HCT116 (cell line): ENCODE results near the gene FREM1. TPM values are rescaled to one million over a fixed set of nuclear protein-coding genes. Genes with fewer than 3 reads are reported as not detected.

Experiments
- ATAC-seq: fragments of 200-7000 bp; cut with Tn5 transposase; 2 replicates; pipeline ENCODE4 v1.9.1; 2020; ENCODE audit warnings: mild to moderate bottlenecking, moderate library complexity
- BruUV-seq: library from RNA; stranded (reverse); fragments of 400-500 nt; replicated peaks from 2 replicates; lab custom pipeline; 2021; lab: Mats Ljungman, UMichigan
- CTCF ChIA-PET: fragments of 300-600 bp; sonication (Branson Sonifier 250); formaldehyde crosslinking; loops from one replicate; lab custom pipeline; 2021; ENCODE audit warnings: antibody characterized with exemption; lab: Charles Lee
- POLR2A ChIA-PET: fragments of 300-600, 350-600 bp; sonication (Branson Sonifier 250); formaldehyde crosslinking; loops from one replicate; lab custom pipeline; 2021; ENCODE audit warnings: antibody characterized with exemption; lab: Charles Lee
- RAD21 ChIA-PET, 2 experiments: fragments of 300-600 bp; sonication (Branson Sonifier 250); formaldehyde crosslinking; loops; one replicate each; lab custom pipeline; 2023; ENCODE audit warnings: low total read pairs in 2 of 2; ENCODE audit not compliant: uncharacterized antibody in 2 of 2, unreplicated experiment in 2 of 2, low non-redundant PET in 1 of 2; lab: Charles Lee
- DNase-seq: peaks from one replicate; pipeline ENCODE4 v3.0.0-alpha.2; 2010; ENCODE audit warnings: low read depth, low spot score
- H2AFZ ChIP-seq: fragments of 200-600 bp; shearing (Covaris generic), sonication (generic); 2 replicates; pipeline ENCODE4 v1.6.1; 2017; ENCODE audit warnings: low read depth, mixed run types, mixed read lengths, antibody characterized with exemption, low read length; ENCODE audit not compliant: poor library complexity, severe bottlenecking
- H3K27ac ChIP-seq: 2 replicates; pipeline ENCODE4 v1.5.1; 2012; ENCODE audit warnings: low read depth, low read length
- H3K27me3 ChIP-seq: fragments of 200-600 bp; sonication (generic); 2 replicates; pipeline ENCODE4 v1.6.1; 2016; ENCODE audit warnings: mixed run types, low read length, mixed read lengths; ENCODE audit not compliant: insufficient read depth
- H3K36me3 ChIP-seq, 2 experiments: fragments of 200-500 bp in 1 of 2; fragments of 200-600 bp in 1 of 2; sonication (Bioruptor generic) in 1 of 2; sonication (generic) in 1 of 2; 2 replicates each; pipeline versions ENCODE4 v1.5.1 to v1.6.1; 2014 to 2016; ENCODE audit warnings: low read length in 2 of 2, inconsistent platforms in 1 of 2, mixed read lengths in 1 of 2, mixed run types in 1 of 2; ENCODE audit not compliant: insufficient read depth in 2 of 2, control insufficient read depth in 1 of 2
- H3K4me1 ChIP-seq, 2 experiments: fragments of 200-600 bp in 1 of 2; sonication (generic) in 1 of 2; 2 replicates each; pipeline versions ENCODE4 v1.5.1 to v1.6.1; 2012 to 2017; ENCODE audit warnings: low read length in 2 of 2, inconsistent platforms in 1 of 2, mild to moderate bottlenecking in 1 of 2, mixed read lengths in 1 of 2, mixed run types in 1 of 2, moderate library complexity in 1 of 2; ENCODE audit not compliant: insufficient read depth in 2 of 2, control insufficient read depth in 1 of 2
- H3K4me2 ChIP-seq: fragments of 200-600 bp; sonication (generic); 2 replicates; pipeline ENCODE4 v1.6.1; 2017; ENCODE audit warnings: mixed run types, low read length, mixed read lengths
- H3K4me3 ChIP-seq, 2 experiments: fragments of 200-600 bp in 1 of 2; sonication (generic) in 1 of 2; replicated peaks in 1 of 2; 2 replicates each; pipeline ENCODE4 v1.5.1; 2011 to 2016; ENCODE audit warnings: low read length in 2 of 2, control low read depth in 1 of 2, low read depth in 1 of 2, mild to moderate bottlenecking in 1 of 2, mixed read lengths in 1 of 2, mixed run types in 1 of 2
- H3K79me2 ChIP-seq: fragments of 200-600 bp; sonication (generic); 2 replicates; pipeline ENCODE4 v1.6.1; 2017; ENCODE audit warnings: mild to moderate bottlenecking, mixed run types, low read length, moderate library complexity, mixed read lengths; ENCODE audit not compliant: insufficient read depth
- H3K9ac ChIP-seq: fragments of 200-600 bp; sonication (generic); 2 replicates; pipeline ENCODE4 v1.6.1; 2016; ENCODE audit warnings: low read length, mixed read lengths
- H3K9me2 ChIP-seq: fragments of 200-600 bp; sonication (generic), shearing (Covaris generic); 2 replicates; pipeline ENCODE4 v1.6.1; 2017; ENCODE audit warnings: mixed run types, mild to moderate bottlenecking, moderate library complexity; ENCODE audit not compliant: insufficient read depth
- H3K9me3 ChIP-seq, 2 experiments: fragments of 200-500 bp in 1 of 2; fragments of 200-600 bp in 1 of 2; sonication (Bioruptor generic) in 1 of 2; sonication (generic) in 1 of 2; 2 replicates each; pipeline ENCODE4 v1.6.1; 2014 to 2017; ENCODE audit warnings: low read length in 2 of 2, mixed read lengths in 2 of 2, inconsistent platforms in 1 of 2, low read depth in 1 of 2, mild to moderate bottlenecking in 1 of 2, mixed run types in 1 of 2, moderate library complexity in 1 of 2; ENCODE audit not compliant: control insufficient read depth in 1 of 2, insufficient read depth in 1 of 2
- H4K20me1 ChIP-seq: fragments of 200-600 bp; sonication (generic), shearing (Covaris generic); 2 replicates; pipeline ENCODE4 v1.6.1; 2017; ENCODE audit warnings: mixed run types, mild to moderate bottlenecking, moderate library complexity; ENCODE audit not compliant: insufficient read depth
- EZH2 ChIP-seq: fragments of 200-600 bp; sonication (generic); IDR thresholded peaks from 2 replicates; pipeline ENCODE4 v1.6.1; 2017; ENCODE audit warnings: antibody characterized with exemption, mixed run types
- EZH2phosphoT487 ChIP-seq: fragments of 200-600 bp; IDR thresholded peaks from 2 replicates; pipeline ENCODE4 v1.6.1; 2018; ENCODE audit warnings: antibody characterized with exemption, borderline replicate concordance
- JUND ChIP-seq: IDR thresholded peaks from 2 replicates; pipeline ENCODE4 v1.6.1; 2012
- RAD21 ChIP-seq: IDR thresholded peaks from 2 replicates; pipeline ENCODE4 v1.6.1; 2012; ENCODE audit warnings: low read depth, mild to moderate bottlenecking
- SP1 ChIP-seq: IDR thresholded peaks from 2 replicates; pipeline ENCODE4 v1.6.1; 2012; ENCODE audit warnings: low read depth
- TCF7L2 ChIP-seq: IDR thresholded peaks from 2 replicates; pipeline ENCODE4 v1.7.0; 2011; ENCODE audit warnings: borderline replicate concordance, inconsistent platforms; ENCODE audit not compliant: insufficient read depth, insufficient read length; ENCODE audit errors: extremely low read depth
- ZNF274 ChIP-seq: fragments of 200-500 bp; sonication (Bioruptor generic); IDR thresholded peaks from 2 replicates; pipeline ENCODE4 v1.6.1; 2014; ENCODE audit warnings: mild to moderate bottlenecking, low read depth, low read length, inconsistent platforms
- intact Hi-C: fragments of 100-400 bp; cut with micrococcal nuclease; formaldehyde crosslinking; loops from 2 replicates; pipeline ENCODE4 v1.10.0; 2022
- total RNA-seq: library from RNA; stranded (reverse); gene quantifications from one replicate; pipeline ENCODE4 v1.2.1, GENCODE V29; 2021; ENCODE audit not compliant: unreplicated experiment
- TF ChIP-seq, protein P1 (sequence below): IDR thresholded peaks from 2 replicates; pipeline ENCODE4 v1.6.1; 2011; ENCODE audit warnings: mild to moderate bottlenecking, low read length, moderate library complexity; ENCODE audit not compliant: insufficient replicate concordance; ENCODE audit errors: extremely low read depth
- TF ChIP-seq, protein P2 (sequence below): IDR thresholded peaks from 2 replicates; pipeline ENCODE4 v1.6.1; 2012
- TF ChIP-seq, protein P3 (sequence below): IDR thresholded peaks from 2 replicates; pipeline ENCODE4 v1.6.1; 2012

Gene FREM1
- total RNA-seq, 1 experiment from 2014 or later: 0.12 TPM

DNA sequence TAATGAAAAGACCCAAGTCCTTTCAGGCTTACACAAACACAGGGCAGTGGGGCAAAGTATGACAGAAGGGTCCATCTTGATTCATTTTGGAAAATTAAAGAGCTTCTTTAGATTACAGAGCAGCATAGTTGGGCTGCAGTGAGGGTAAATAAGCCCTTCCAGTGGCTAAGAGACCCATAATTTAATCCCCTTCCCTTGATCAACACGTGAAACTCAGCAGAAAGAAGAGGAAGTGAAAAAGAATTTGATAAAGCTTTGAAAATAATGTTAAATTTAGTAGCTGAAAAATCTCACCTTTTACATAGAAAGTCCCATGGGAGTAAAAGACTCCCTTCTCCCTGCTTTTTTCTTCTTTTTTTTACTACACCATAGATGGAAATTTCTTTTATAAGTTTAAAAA, 87.6 kb downstream of the FREM1 start (continued):
- TF ChIP-seq, protein P1, sequence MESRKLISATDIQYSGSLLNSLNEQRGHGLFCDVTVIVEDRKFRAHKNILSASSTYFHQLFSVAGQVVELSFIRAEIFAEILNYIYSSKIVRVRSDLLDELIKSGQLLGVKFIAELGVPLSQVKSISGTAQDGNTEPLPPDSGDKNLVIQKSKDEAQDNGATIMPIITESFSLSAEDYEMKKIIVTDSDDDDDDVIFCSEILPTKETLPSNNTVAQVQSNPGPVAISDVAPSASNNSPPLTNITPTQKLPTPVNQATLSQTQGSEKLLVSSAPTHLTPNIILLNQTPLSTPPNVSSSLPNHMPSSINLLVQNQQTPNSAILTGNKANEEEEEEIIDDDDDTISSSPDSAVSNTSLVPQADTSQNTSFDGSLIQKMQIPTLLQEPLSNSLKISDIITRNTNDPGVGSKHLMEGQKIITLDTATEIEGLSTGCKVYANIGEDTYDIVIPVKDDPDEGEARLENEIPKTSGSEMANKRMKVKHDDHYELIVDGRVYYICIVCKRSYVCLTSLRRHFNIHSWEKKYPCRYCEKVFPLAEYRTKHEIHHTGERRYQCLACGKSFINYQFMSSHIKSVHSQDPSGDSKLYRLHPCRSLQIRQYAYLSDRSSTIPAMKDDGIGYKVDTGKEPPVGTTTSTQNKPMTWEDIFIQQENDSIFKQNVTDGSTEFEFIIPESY: no peak
- TF ChIP-seq, protein P2, sequence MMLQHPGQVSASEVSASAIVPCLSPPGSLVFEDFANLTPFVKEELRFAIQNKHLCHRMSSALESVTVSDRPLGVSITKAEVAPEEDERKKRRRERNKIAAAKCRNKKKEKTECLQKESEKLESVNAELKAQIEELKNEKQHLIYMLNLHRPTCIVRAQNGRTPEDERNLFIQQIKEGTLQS: no peak
- TF ChIP-seq EZH2: no peak
- TF ChIP-seq TCF7L2: no peak
- TF ChIP-seq JUND: no peak
- TF ChIP-seq SP1: no peak
- TF ChIP-seq EZH2phosphoT487: no peak
- TF ChIP-seq RAD21: no peak
- TF ChIP-seq, all 23 proteins: peak for 0

DNA sequence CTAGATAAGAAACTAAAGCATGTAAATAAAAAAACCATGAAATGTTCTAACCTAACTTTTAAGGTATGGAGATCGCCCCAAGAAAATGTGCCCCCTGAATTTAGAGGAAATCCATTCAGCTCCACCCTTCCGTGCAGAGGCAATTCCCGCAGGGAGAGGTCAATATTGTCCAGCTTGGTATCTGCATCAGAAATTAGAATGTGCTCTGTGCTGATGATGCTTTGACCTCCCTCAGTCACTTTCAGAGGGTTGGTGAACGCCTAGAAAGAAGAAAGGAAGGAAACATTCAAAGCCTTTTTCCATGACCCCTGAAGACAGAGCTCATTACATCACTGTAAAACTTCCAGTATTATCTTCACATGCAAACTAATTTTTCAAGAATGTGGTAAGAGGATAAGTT, 91.0 kb downstream of the FREM1 start:
- intact Hi-C loops: no loop called here
- H3K9me2 ChIP-seq: no peaks in the 10 kb centered on the region
- ChIA-PET CTCF (no interaction called here), RAD21 (no interaction called here), POLR2A (no interaction called here)
- no peak overlapping the region for H3K4me2 ChIP-seq
- no peaks in the 10 kb centered on the region for H3K36me3 ChIP-seq
- no peak overlapping the region for H3K27ac ChIP-seq
- no peak for ATAC-seq
- H3K27me3 ChIP-seq: peaks cover 17% of the 10 kb centered on the region
- no peak overlapping the region for H2AFZ ChIP-seq
- H3K4me1 ChIP-seq: no peaks in the 10 kb centered on the region
- no peak for TF ChIP-seq EZH2phosphoT487
- TF ChIP-seq, protein P1: no peak
- no peak for TF ChIP-seq ZNF274
- TF ChIP-seq, protein P3, sequence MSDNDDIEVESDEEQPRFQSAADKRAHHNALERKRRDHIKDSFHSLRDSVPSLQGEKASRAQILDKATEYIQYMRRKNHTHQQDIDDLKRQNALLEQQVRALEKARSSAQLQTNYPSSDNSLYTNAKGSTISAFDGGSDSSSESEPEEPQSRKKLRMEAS: no peak
- no peaks in the 10 kb centered on the region for H3K9me3 ChIP-seq
- DNase-seq: no peak
- H3K79me2 ChIP-seq: no peaks in the 10 kb centered on the region
- no peak overlapping the region for H3K4me3 ChIP-seq
- no peaks in the 10 kb centered on the region for H4K20me1 ChIP-seq
- BruUV-seq: no TSS peak
- H3K9ac ChIP-seq: no peak overlapping the region
